GM12872 (cell line): ENCODE data around the gene RTKN2.

Experiments used
- CTCF ChIP-seq: IDR thresholded peaks from 3 replicates; pipeline ENCODE4 v1.5.1; 2011; ENCODE audit warnings: low read depth, mild to moderate bottlenecking, low read length, moderate library complexity; ENCODE audit not compliant: insufficient read depth

RTKN2 gene

GRCh38 chr10:62303922-62304321 is 35.3 kb upstream of the RTKN2 start:
- no peak for TF ChIP-seq CTCF

- no peak for TF ChIP-seq CTCF
Observed at GRCh38 chr10:62302760-62303159, 34.1 kb upstream of the RTKN2 start.

GRCh38 chr10:62297857-62298256 is 29.2 kb upstream of the RTKN2 start:
- TF ChIP-seq CTCF = no peak

GRCh38 chr10:62284221-62284620 is 15.6 kb upstream of the RTKN2 start:
- TF ChIP-seq CTCF = no peak

GRCh38 chr10:62278441-62278910 is 9.8 kb upstream of the RTKN2 start:
- no peak for TF ChIP-seq CTCF

- no peak for TF ChIP-seq CTCF
Observed at GRCh38 chr10:62277971-62278370, 9.3 kb upstream of the RTKN2 start.

DNA sequence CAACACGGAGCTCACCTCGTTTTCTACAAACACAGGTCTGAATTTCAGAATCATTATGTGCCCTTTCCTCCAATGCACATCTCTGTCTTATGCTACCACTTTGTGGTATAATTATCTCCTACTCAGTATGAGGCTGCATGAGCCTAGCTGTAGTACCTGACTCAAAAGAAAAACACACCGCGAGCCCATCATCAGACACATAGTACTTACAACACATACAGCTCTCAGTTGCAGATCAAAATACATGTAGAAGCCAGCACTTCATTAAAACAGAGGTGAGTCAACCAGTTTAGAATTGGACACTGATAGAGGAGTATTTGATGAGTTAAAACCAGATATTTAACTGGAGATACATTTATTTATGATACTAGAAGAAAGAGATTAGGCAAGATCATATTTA is 1.4 kb upstream of the RTKN2 start:
- TF ChIP-seq CTCF = no peak

GRCh38 chr10:62268027-62268398 is 631 bp downstream of the RTKN2 start:
- no peak for TF ChIP-seq CTCF
